ENCODE measurements around the gene BMP6.

GRCh38 chr6:7728855-7729590 is 3.1 kb downstream of the BMP6 start:
- TF ChIP-seq, protein P1, sequence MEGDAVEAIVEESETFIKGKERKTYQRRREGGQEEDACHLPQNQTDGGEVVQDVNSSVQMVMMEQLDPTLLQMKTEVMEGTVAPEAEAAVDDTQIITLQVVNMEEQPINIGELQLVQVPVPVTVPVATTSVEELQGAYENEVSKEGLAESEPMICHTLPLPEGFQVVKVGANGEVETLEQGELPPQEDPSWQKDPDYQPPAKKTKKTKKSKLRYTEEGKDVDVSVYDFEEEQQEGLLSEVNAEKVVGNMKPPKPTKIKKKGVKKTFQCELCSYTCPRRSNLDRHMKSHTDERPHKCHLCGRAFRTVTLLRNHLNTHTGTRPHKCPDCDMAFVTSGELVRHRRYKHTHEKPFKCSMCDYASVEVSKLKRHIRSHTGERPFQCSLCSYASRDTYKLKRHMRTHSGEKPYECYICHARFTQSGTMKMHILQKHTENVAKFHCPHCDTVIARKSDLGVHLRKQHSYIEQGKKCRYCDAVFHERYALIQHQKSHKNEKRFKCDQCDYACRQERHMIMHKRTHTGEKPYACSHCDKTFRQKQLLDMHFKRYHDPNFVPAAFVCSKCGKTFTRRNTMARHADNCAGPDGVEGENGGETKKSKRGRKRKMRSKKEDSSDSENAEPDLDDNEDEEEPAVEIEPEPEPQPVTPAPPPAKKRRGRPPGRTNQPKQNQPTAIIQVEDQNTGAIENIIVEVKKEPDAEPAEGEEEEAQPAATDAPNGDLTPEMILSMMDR (IDR thresholded peaks at IDR 0.05), result no peak
- TF ChIP-seq EZH2phosphoT487 (IDR thresholded peaks at IDR 0.05), result no peak
